H1 (cell line): ENCODE measurements around the gene C5orf15. TPM values are rescaled to one million over a fixed set of nuclear protein-coding genes. Genes with fewer than 3 reads are reported as not detected.

Source experiments
- CTCF ChIA-PET: fragments of 300-600 bp; sonication (Branson Sonifier 250); formaldehyde crosslinking; loops from one replicate; lab custom pipeline; 2021; ENCODE audit not compliant: partially characterized antibody; lab: Charles Lee
- POLR2A ChIA-PET: fragments of 300-600 bp; sonication (Branson Sonifier 250); formaldehyde crosslinking; loops from one replicate; lab custom pipeline; 2021; ENCODE audit warnings: inconsistent platforms; ENCODE audit not compliant: partially characterized antibody; lab: Charles Lee
- DNase-seq, 2 experiments: peaks; one replicate each; pipeline versions ENCODE4 v3.0.0 to v3.0.0-alpha.2; 2010 to 2022; ENCODE audit warnings: low spot score in 2 of 2, low read depth in 1 of 2, mixed read lengths in 1 of 2
- FAIRE-seq: peaks from 2 replicates; lab custom pipeline; 2011; peaks lifted over from hg19 to GRCh38; lab: Jason Lieb, UNC
- H2AFZ ChIP-seq: 2 replicates; pipeline ENCODE4 v1.8.1; 2012; ENCODE audit warnings: low read length, inconsistent platforms
- H2AK5ac ChIP-seq: 2 replicates; pipeline ENCODE4 v1.6.1; 2013; ENCODE audit warnings: low read depth, low read length
- H2BK120ac ChIP-seq: replicated peaks from 2 replicates; pipeline ENCODE3; 2013; ENCODE audit warnings: low read depth, low read length, inconsistent platforms
- H2BK12ac ChIP-seq: 2 replicates; pipeline ENCODE4 v1.6.1; 2013; ENCODE audit warnings: low read depth, low read length
- H2BK15ac ChIP-seq: 2 replicates; pipeline ENCODE4 v1.6.1; 2013; ENCODE audit warnings: low read length
- H2BK20ac ChIP-seq: 2 replicates; pipeline ENCODE4 v1.6.1; 2013; ENCODE audit warnings: low read length
- H2BK5ac ChIP-seq: 2 replicates; pipeline ENCODE4 v1.6.1; 2013; ENCODE audit warnings: low read depth, low read length
- H3K14ac ChIP-seq: 2 replicates; pipeline ENCODE4 v1.6.1; 2013; ENCODE audit warnings: inconsistent platforms; ENCODE audit not compliant: insufficient read length
- H3K18ac ChIP-seq: 2 replicates; pipeline ENCODE4 v1.6.1; 2013; ENCODE audit warnings: low read length; ENCODE audit errors: extremely low read depth
- H3K23ac ChIP-seq: 2 replicates; pipeline ENCODE4 v1.6.1; 2013; ENCODE audit warnings: inconsistent platforms; ENCODE audit not compliant: insufficient read length
- H3K23me2 ChIP-seq: 2 replicates; pipeline ENCODE4 v1.6.1; 2013; ENCODE audit warnings: low read depth, low read length
- H3K27ac ChIP-seq: 2 replicates; pipeline ENCODE4 v1.6.1; 2011; ENCODE audit warnings: low read depth, low read length, inconsistent platforms
- H3K27me3 ChIP-seq, 4 experiments: replicated peaks in 1 of 4; 1 replicate in 1 of 4; 2 replicates in 3 of 4; pipeline versions ENCODE4 v1.6.1 to v1.8.1; 2011 to 2013; ENCODE audit warnings: low read length in 3 of 4, mild to moderate bottlenecking in 3 of 4, inconsistent platforms in 2 of 4, mixed read lengths in 2 of 4, moderate library complexity in 1 of 4; ENCODE audit not compliant: control insufficient read depth in 3 of 4, insufficient read depth in 3 of 4; ENCODE audit errors: extremely low read depth in 1 of 4
- H3K36me3 ChIP-seq, 4 experiments: 2 replicates each; pipeline versions ENCODE4 v1.6.1 to v1.8.1; 2011 to 2013; ENCODE audit warnings: mild to moderate bottlenecking in 4 of 4, low read length in 3 of 4, moderate library complexity in 2 of 4, control low read depth in 1 of 4, inconsistent platforms in 1 of 4; ENCODE audit not compliant: insufficient read depth in 4 of 4, control insufficient read depth in 2 of 4
- H3K4ac ChIP-seq: replicated peaks from 2 replicates; pipeline ENCODE3; 2013; ENCODE audit warnings: low read length, low read depth, mixed read lengths, inconsistent platforms; ENCODE audit not compliant: insufficient read length
- H3K4me1 ChIP-seq, 4 experiments: replicated peaks in 1 of 4; 1 replicate in 1 of 4; 2 replicates in 3 of 4; pipeline versions ENCODE4 v1.6.1 to v1.8.1; 2011 to 2013; ENCODE audit warnings: low read length in 3 of 4, inconsistent platforms in 2 of 4, mixed read lengths in 1 of 4; ENCODE audit not compliant: insufficient read depth in 4 of 4, control insufficient read depth in 3 of 4
- H3K4me2 ChIP-seq, 2 experiments: 2 replicates each; pipeline versions ENCODE4 v1.6.1 to v1.8.1; 2011 to 2013; ENCODE audit warnings: low read depth in 2 of 2, low read length in 2 of 2, control low read depth in 1 of 2, inconsistent platforms in 1 of 2, mild to moderate bottlenecking in 1 of 2; ENCODE audit not compliant: insufficient read depth in 1 of 2
- H3K4me3 ChIP-seq, 4 experiments: fragments of 200-600, 300-600 bp in 1 of 4; sonication (generic), shearing (Covaris generic), sonication (Bioruptor Twin) in 1 of 4; 2 replicates each; pipeline versions ENCODE4 v1.5.1 to v1.8.1; 2011 to 2016; ENCODE audit warnings: low read length in 4 of 4, low read depth in 3 of 4, control low read depth in 2 of 4, inconsistent platforms in 2 of 4, mild to moderate bottlenecking in 2 of 4, mixed read lengths in 1 of 4, moderate library complexity in 1 of 4; ENCODE audit not compliant: insufficient read depth in 2 of 4; ENCODE audit errors: extremely low read depth in 1 of 4
- H3K56ac ChIP-seq: replicated peaks from 2 replicates; pipeline ENCODE3; 2013; ENCODE audit warnings: low read depth, mild to moderate bottlenecking, mixed read lengths, low read length, inconsistent platforms; ENCODE audit not compliant: insufficient read length
- H3K79me1 ChIP-seq: 2 replicates; pipeline ENCODE4 v1.6.1; 2013; ENCODE audit warnings: low read depth, low read length, control low read depth
- H3K79me2 ChIP-seq, 2 experiments: 2 replicates each; pipeline versions ENCODE4 v1.6.1 to v1.8.1; 2012 to 2013; ENCODE audit warnings: low read length in 2 of 2, mild to moderate bottlenecking in 2 of 2, inconsistent platforms in 1 of 2; ENCODE audit not compliant: insufficient read depth in 2 of 2, control insufficient read depth in 1 of 2
- H3K9ac ChIP-seq, 4 experiments: replicated peaks in 1 of 4; 1 replicate in 1 of 4; 2 replicates in 3 of 4; pipeline versions ENCODE4 v1.6.1 to v1.8.1; 2011 to 2013; ENCODE audit warnings: low read depth in 3 of 4, low read length in 3 of 4, control low read depth in 2 of 4, mild to moderate bottlenecking in 2 of 4, moderate library complexity in 2 of 4, inconsistent platforms in 1 of 4; ENCODE audit errors: extremely low read depth in 1 of 4
- H3K9me3 ChIP-seq, 2 experiments: 2 replicates each; pipeline versions ENCODE4 v1.6.1 to v1.8.1; 2012 to 2013; ENCODE audit warnings: mild to moderate bottlenecking in 2 of 2, moderate library complexity in 2 of 2, control low read depth in 1 of 2, inconsistent platforms in 1 of 2, low read depth in 1 of 2, low read length in 1 of 2, mixed read lengths in 1 of 2; ENCODE audit not compliant: insufficient read depth in 2 of 2
- H4K20me1 ChIP-seq, 2 experiments: replicated peaks in 1 of 2; 2 replicates each; pipeline versions ENCODE3 to v1.8.1; 2011 to 2013; ENCODE audit warnings: inconsistent platforms in 2 of 2, low read length in 2 of 2, mild to moderate bottlenecking in 1 of 2; ENCODE audit not compliant: insufficient read depth in 2 of 2, control insufficient read depth in 1 of 2
- H4K5ac ChIP-seq: 2 replicates; pipeline ENCODE4 v1.6.1; 2013; ENCODE audit warnings: low read length, low read depth, mixed read lengths, inconsistent platforms; ENCODE audit not compliant: insufficient read length
- H4K8ac ChIP-seq: 2 replicates; pipeline ENCODE4 v1.8.0; 2013; ENCODE audit warnings: mild to moderate bottlenecking, moderate library complexity, low read length, inconsistent platforms; ENCODE audit not compliant: insufficient read depth; ENCODE audit errors: extremely low read depth
- H4K91ac ChIP-seq: replicated peaks from 2 replicates; pipeline ENCODE3; 2013; ENCODE audit warnings: low read length, mixed read lengths, inconsistent platforms; ENCODE audit not compliant: insufficient read length
- HDAC6 ChIP-seq: IDR thresholded peaks from one replicate; pipeline ENCODE4 v1.7.1; 2012; ENCODE audit warnings: low read depth, mild to moderate bottlenecking, inconsistent platforms, low read length, moderate library complexity
- WGBS, 2 experiments: shearing (Covaris generic) in 1 of 2; methylation state at CpG; one replicate each; pipeline versions ENCODE4 v1.1.6 to v1.1.7; 2013 to 2015; ENCODE audit warnings: low lambda C conversion rate in 2 of 2, mixed read lengths in 2 of 2, inconsistent platforms in 1 of 2, low coverage in 1 of 2, missing lambda C conversion rate in 1 of 2; ENCODE audit not compliant: insufficient replicate concordance in 2 of 2, insufficient coverage in 1 of 2, insufficient read length in 1 of 2; ENCODE audit errors: extremely low coverage in 1 of 2, missing lambda C conversion rate in 1 of 2; 5-methylcytosine and 5-hydroxymethylcytosine counted together
- polyA plus RNA-seq, 7 experiments: library from polyadenylated mRNA; depleted of rRNA in 3 of 7; stranded (reverse) in 5 of 7; unstranded in 2 of 7; fragments of >200 nt in 5 of 7; fragments of 200-250 nt in 2 of 7; gene quantifications; 1 replicate in 5 of 7; 2 replicates in 1 of 7; 4 replicates in 1 of 7; pipeline versions ENCODE4 v1.2.1 to v1.2.3, GENCODE V29; 2011 to 2013; ENCODE audit warnings: missing spikeins in 2 of 7, mixed read lengths in 2 of 7
- total RNA-seq: library from RNA; stranded (reverse); fragmentation: NEBNext Ultra II Directional; extraction: Animal tissue kit (Norgen Biotek cat#: 25700); gene quantifications from 2 replicates; pipeline ENCODE4 v1.2.1, GENCODE V29; 2021

C5orf15 gene
- total and polyA plus RNA-seq, 2 of the 8 experiments (the other 6 are each of a cell fraction or from before 2014, with no cell fraction given) = 31.7 to 39.3 TPM

GRCh38 chr5:133962131-133962530 lies 6.3 kb downstream of the C5orf15 start:
- Histone ChIP-seq H3K18ac (no peak overlapping the region), H3K23me2 (no peaks in the 10 kb centered on the region), H3K36me3 (peaks cover 0 to 20% (median 4%) of the 10 kb centered on the region in 4 experiments), H3K23ac (no peak overlapping the region), H3K56ac (no peak overlapping the region), H2BK5ac (no peak overlapping the region), H3K4me3 (no peak overlapping the region), H3K4me2 (no peak overlapping the region), H3K27ac (no peak overlapping the region), H3K9ac (no peak overlapping the region), H3K4ac (no peak overlapping the region), H3K79me2 (peaks cover 0 to 44% of the 10 kb centered on the region in 2 experiments; a peak in 2 of 4 replicates), H2AK5ac (no peak overlapping the region), H2BK20ac (no peak overlapping the region), H4K20me1 (peaks cover 0 to 2% of the 10 kb centered on the region in 2 experiments), H2AFZ (no peak overlapping the region), H3K79me1 (peaks cover under 1% of the 10 kb centered on the region), H4K5ac (no peak overlapping the region), H3K14ac (no peak overlapping the region), H2BK120ac (no peak overlapping the region), H2BK12ac (no peak overlapping the region), H4K8ac (no peak overlapping the region), H2BK15ac (no peak overlapping the region), H3K4me1 (no peaks in the 10 kb centered on the region), H3K9me3 (no peaks in the 10 kb centered on the region), H4K91ac (no peak overlapping the region), H3K27me3 (no peaks in the 10 kb centered on the region)
- CTCF ChIA-PET = interaction anchor here (0.8 to 1.1 kb wide), 2 partner anchors 31 to 541 kb away, joined by 3 read pairs; no protein-coding TSS in a partner anchor
- POLR2A ChIA-PET = interaction anchor here (0.7 to 1.3 kb wide), 2 partner anchors 9 to 14 kb away, joined by 3 to 6 read pairs; no protein-coding TSS in a partner anchor
- no peak for FAIRE-seq
- WGBS, 2 experiments = 85% methylated on average over 2 of the region's 2 CpGs; no CpG with 5 or more reads in 1 of the 2 experiments
- no peak for TF ChIP-seq HDAC6
- no peak for DNase-seq
